Subcutaneous preadipocyte (primary cell): ENCODE results near the gene CBLN1. TPM values are rescaled to one million over a fixed set of nuclear protein-coding genes. Genes with fewer than 3 reads are reported as not detected.

ENCODE experiments used
- total RNA-seq: library from RNA; depleted of rRNA; stranded (reverse); fragments of >200 nt; gene quantifications from 2 replicates; pipeline ENCODE4 v1.2.3, GENCODE V29; 2012

CBLN1 gene
- not detected in 2 replicates for total RNA-seq

GRCh38 chr16:49281480-49281842 lies at the start of gene CBLN1:
Gene CBLN1, minus strand, starts transcription at chr16:49281838. Its CDS starts 373 bp downstream, at chr16:49281465.

Other genes with a start within 250 kb of the CBLN1 start
- not detected in 2 replicates for gene C16orf78, start 92.0 kb upstream of the CBLN1 start, total RNA-seq